Heart left ventricle (tissue), 16 donors: ENCODE results near the gene PPIB. TPM values are rescaled to one million over a fixed set of nuclear protein-coding genes. Genes with fewer than 3 reads are reported as not detected.
A peak's percentile ranks its signal among the peaks of the same experiment; 100 is the strongest.

Experiments used
- ATAC-seq, 4 donors: fragments of 200-7000 bp; cut with Tn5 transposase; one replicate each; pipeline ENCODE4 v1.9.1; 2020 to 2022; ENCODE audit warnings: moderate library complexity in 4 of 4, mild to moderate bottlenecking in 3 of 4, moderate number of reproducible peaks in 1 of 4
- DNase-seq, 5 donors: peaks; one replicate each; pipeline ENCODE4 v3.0.0-alpha.2; 2020
- H3K27ac ChIP-seq, 12 donors: fragments of 200-600 bp; sonication (generic) in 4 of 12; one replicate each; pipeline versions ENCODE4 v1.5.0 to v1.8.0; 2016 to 2022; ENCODE audit warnings: mild to moderate bottlenecking in 2 of 12
- H3K27me3 ChIP-seq, 9 donors: fragments of 200-600 bp; sonication (generic) in 2 of 9; one replicate each; pipeline versions ENCODE4 v1.5.1 to v1.8.0; 2016 to 2022; ENCODE audit warnings: mild to moderate bottlenecking in 3 of 9
- H3K36me3 ChIP-seq, 9 donors: fragments of 200-600 bp; sonication (generic) in 2 of 9; one replicate each; pipeline versions ENCODE4 v1.5.0 to v1.8.0; 2018 to 2022; ENCODE audit warnings: mild to moderate bottlenecking in 2 of 9
- H3K4me1 ChIP-seq, 12 donors: fragments of 200-600 bp; sonication (generic) in 4 of 12; one replicate each; pipeline versions ENCODE4 v1.5.0 to v1.8.0; 2016 to 2022; ENCODE audit warnings: mild to moderate bottlenecking in 3 of 12
- H3K4me3 ChIP-seq, 12 donors: fragments of 200-600 bp; sonication (generic) in 4 of 12; one replicate each; pipeline versions ENCODE4 v1.5.0 to v1.8.0; 2017 to 2022; ENCODE audit warnings: mild to moderate bottlenecking in 9 of 12, moderate library complexity in 4 of 12
- H3K9me3 ChIP-seq, 12 donors: fragments of 200-600 bp; sonication (generic) in 4 of 12; one replicate each; pipeline versions ENCODE4 v1.5.0 to v1.8.0; 2016 to 2022; ENCODE audit warnings: mild to moderate bottlenecking in 1 of 12
- CTCF ChIP-seq, 12 donors: fragments of 200-600 bp; sonication (generic) in 4 of 12; IDR thresholded peaks; one replicate each; pipeline versions ENCODE4 v1.5.0 to v1.8.0; 2018 to 2022; ENCODE audit warnings: antibody characterized with exemption in 12 of 12, mild to moderate bottlenecking in 5 of 12
- POLR2A ChIP-seq, 2 donors: fragments of 450-650 bp; IDR thresholded peaks; one replicate each; pipeline ENCODE4 v1.6.1; 2017; ENCODE audit warnings: antibody characterized with exemption in 2 of 2, mild to moderate bottlenecking in 2 of 2, moderate library complexity in 2 of 2
- WGBS, 4 donors: extraction: QIAGEN DNeasy Blood & Tissue Kit in 2 of 4; methylation state at CpG; one replicate each; pipeline versions ENCODE4 v1.1.5 to v1.1.7; 2013 to 2018; 5-methylcytosine and 5-hydroxymethylcytosine counted together
- intact Hi-C, 10 donors: fragments of 100-400 bp; cut with DNase I; formaldehyde crosslinking; loops; one replicate each; pipeline versions ENCODE4 v1.11.1 to v1.14.2; 2022
- polyA plus RNA-seq, 2 donors: library from polyadenylated mRNA; stranded (reverse); fragments of 200-250 nt; gene quantifications; one replicate each; pipeline ENCODE4 v1.2.3, GENCODE V29; 2013
- total RNA-seq, 9 donors: library from RNA; depleted of rRNA in 2 of 9; stranded (reverse); fragments of >200 nt in 2 of 9; fragmentation: NEBNext Ultra II Directional in 3 of 9; extraction: Animal tissue kit (Norgen Biotek cat#: 25700) in 3 of 9; gene quantifications; one replicate each; pipeline versions ENCODE4 v1.1.0 to v1.2.4, GENCODE V29; 2016 to 2023
- donor health status: ischemic (EF 13 %, LVEDD 7.1; RV severe dilation, severe dysfunction).
- donor health status: healthy with polysubstance abuse.
- donor health status: DM: no; HTN: yes; CAD: no.
- donor health status: DM: no; HTN: no; CAD: no.
- donor health status: ischemic (EF 25% LVEDD 6.9; RV normal size, moderate dysfunction).
- donor health status: ischemic (EF 25% LVEDD 5.7; RV mildly dilated, moderate dysfunction).
- donor health status: healthy.
- donor health status: DM: yes; HTN: yes; CAD: no.
- donor health status: ischemic (EF 35%, LVEDD 5.7; RV mildly dilated, moderate dysfunction).
- donor health status: nonischemic (EF 11% LVEDD 7.7; RV severe dilation, severe dysfunction).
- donor health status: DM: yes; HTN: yes; CAD: no.
- donor health status: PGD.
- donor health status: ischemic (EF 29% LVEDD 5.4; RV normal size, mild dysfunction).
- donor health status: nonischemic (EF 23%, LVEDD 6.1; RV moderate dilation, normal function).

Gene PPIB
- total and polyA plus RNA-seq, 11 donors: 73.7 to 341 (median 116) TPM

- intact Hi-C loops: loop anchor here in 1 of 10 donors (10.0 kb wide), 1 partner anchor 51 kb away; the partner anchor contains the start of genes CIAO2A and SNX1
- no peak overlapping the region for H3K4me3 ChIP-seq
- 42 to 57% (median 53%) methylated on average over 2 to 6 of the region's 6 CpGs for WGBS, 4 donors
- no peaks in the 10 kb centered on the region for H3K27me3 ChIP-seq
- TF ChIP-seq POLR2A (IDR thresholded peaks at IDR 0.05): no peak
- no peak for TF ChIP-seq CTCF (IDR thresholded peaks at IDR 0.05)
- DNase-seq (peak; percentile 55 to 88 (median 71)), ATAC-seq (peak; percentile 87 to 94 (median 92))
- no peaks in the 10 kb centered on the region for H3K9me3 ChIP-seq
- H3K27ac ChIP-seq: peak overlapping the region in 10 of 12 donors; percentile 26 to 83 (median 60)
- peaks cover 0 to 48% (median 40%) of the 10 kb centered on the region in 9 donors for H3K36me3 ChIP-seq
- H3K4me1 ChIP-seq: peaks cover 0 to 20% (median 9%) of the 10 kb centered on the region in 12 donors
Observed at GRCh38 chr15:64146041-64146440, 16.8 kb downstream of the PPIB start.

- peaks cover 0 to 19% (median 7%) of the 10 kb centered on the region in 12 donors for H3K4me1 ChIP-seq
- H3K4me3 ChIP-seq: no peak overlapping the region
- H3K27me3 ChIP-seq: no peaks in the 10 kb centered on the region
- 68 to 85% (median 76%) methylated on average over 8 to 14 of the region's 14 CpGs for WGBS, 4 donors
- TF ChIP-seq CTCF (IDR thresholded peaks at IDR 0.05) (no peak), POLR2A (IDR thresholded peaks at IDR 0.05) (no peak)
- H3K36me3 ChIP-seq: peaks cover 0 to 57% (median 45%) of the 10 kb centered on the region in 9 donors
- no peak overlapping the region for H3K27ac ChIP-seq
- no peak for DNase-seq
- no peak for ATAC-seq
- intact Hi-C loops: loop anchor here in 1 of 10 donors (10.0 kb wide), 1 partner anchor 50 kb away; the partner anchor contains the start of genes CIAO2A and SNX1
- no peaks in the 10 kb centered on the region for H3K9me3 ChIP-seq
Observed at GRCh38 chr15:64144565-64145281, 18.1 kb downstream of the PPIB start.

- Histone ChIP-seq H3K4me3 (no peak overlapping the region), H3K27me3 (no peaks in the 10 kb centered on the region), H3K4me1 (peaks cover 0 to 19% (median 7%) of the 10 kb centered on the region in 12 donors), H3K27ac (no peak overlapping the region), H3K9me3 (no peaks in the 10 kb centered on the region), H3K36me3 (peaks cover 0 to 57% (median 45%) of the 10 kb centered on the region in 9 donors)
- DNase-seq (no peak), ATAC-seq (no peak)
- intact Hi-C loops: loop anchor here in 1 of 10 donors (10.0 kb wide), 1 partner anchor 49 kb away; the partner anchor contains the start of genes CIAO2A and SNX1
- TF ChIP-seq CTCF (IDR thresholded peaks at IDR 0.05) (no peak), POLR2A (IDR thresholded peaks at IDR 0.05) (no peak)
- 74 to 85% (median 84%) methylated on average over 7 to 8 of the region's 8 CpGs for WGBS, 4 donors
Observed at GRCh38 chr15:64144192-64144564, 18.6 kb downstream of the PPIB start.

DNA sequence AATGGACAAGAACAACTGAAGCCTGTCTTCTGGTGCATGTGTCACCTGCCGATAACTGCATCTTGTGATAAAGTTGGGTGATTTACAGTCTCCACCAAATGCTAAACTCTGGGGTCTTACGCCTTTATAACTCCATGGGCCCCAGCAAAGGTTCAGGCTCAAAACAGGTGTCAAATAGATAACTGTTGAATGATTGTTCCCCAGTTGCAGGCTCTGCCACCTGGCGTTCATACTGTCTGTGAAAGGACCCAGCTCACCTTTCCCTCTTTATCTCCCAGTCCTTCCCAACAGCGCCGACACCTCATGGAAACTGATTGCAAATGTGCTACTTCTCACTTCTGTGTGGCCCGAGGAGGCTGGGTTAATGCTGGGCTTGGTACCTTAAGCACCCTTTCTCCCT lies 19.5 kb downstream of the PPIB start:
- TF ChIP-seq CTCF (IDR thresholded peaks at IDR 0.05) (no peak), POLR2A (IDR thresholded peaks at IDR 0.05) (no peak)
- intact Hi-C loops: loop anchor here in 1 of 10 donors (10.0 kb wide), 1 partner anchor 48 kb away; the partner anchor contains the start of genes CIAO2A and SNX1
- no peak overlapping the region for H3K27ac ChIP-seq
- H3K4me3 ChIP-seq: no peak overlapping the region
- H3K9me3 ChIP-seq: no peaks in the 10 kb centered on the region
- ATAC-seq: no peak
- no peaks in the 10 kb centered on the region for H3K27me3 ChIP-seq
- no peak for DNase-seq
- 81 to 89% (median 85%) methylated on average over 6 of the region's 6 CpGs for WGBS, 4 donors
- H3K36me3 ChIP-seq: peaks cover 0 to 64% (median 52%) of the 10 kb centered on the region in 9 donors
- H3K4me1 ChIP-seq: peaks cover 0 to 19% (median 7%) of the 10 kb centered on the region in 12 donors
